HepG2 (cell line): ENCODE data around the gene PGC. TPM values are rescaled to one million over a fixed set of nuclear protein-coding genes. Genes with fewer than 3 reads are reported as not detected.
A peak's percentile ranks its signal among the peaks of the same experiment; 100 is the strongest.

Source experiments
- ATAC-seq: fragments of 200-7000 bp; cut with Tn5 transposase; 3 replicates; pipeline ENCODE4 v1.9.1; 2020; ENCODE audit warnings: mild to moderate bottlenecking, moderate library complexity
- BruUV-seq: library from RNA; stranded (reverse); fragments of 400-500 nt; replicated peaks from 2 replicates; lab custom pipeline; 2021; lab: Mats Ljungman, UMichigan
- CTCF ChIA-PET: fragments of 300-600 bp; formaldehyde crosslinking; extraction: SDS; loops from one replicate; lab custom pipeline; 2021; ENCODE audit warnings: low total read pairs, inconsistent platforms, low intra/inter-chr PET ratio; lab: Yijun Ruan, JAX
- POLR2A ChIA-PET: fragments of 350-600 bp; sonication (Branson Sonifier 250); formaldehyde crosslinking; loops from one replicate; lab custom pipeline; 2020; ENCODE audit warnings: antibody characterized with exemption, inconsistent platforms; lab: Yijun Ruan, JAX
- DNase-seq: peaks from one replicate; pipeline ENCODE4 v3.0.0-alpha.2; 2015; ENCODE audit warnings: low spot score
- FAIRE-seq: peaks from 3 replicates; lab custom pipeline; 2011; peaks lifted over from hg19 to GRCh38; lab: Jason Lieb, UNC
- H2AFZ ChIP-seq: one replicate; pipeline ENCODE4 v1.6.1; 2011; ENCODE audit warnings: low read length, inconsistent platforms
- H3K27ac ChIP-seq: fragments of 300-600 bp; 3 replicates; pipeline ENCODE4 v1.8.0; 2011; ENCODE audit warnings: mixed run types, mild to moderate bottlenecking, mixed read lengths, low read length, inconsistent platforms; ENCODE audit not compliant: insufficient read depth; ENCODE audit errors: extremely low read length
- H3K27me3 ChIP-seq, 2 experiments: fragments of 200-600 bp in 1 of 2; 2 replicates in 1 of 2; 3 replicates in 1 of 2; pipeline versions ENCODE4 v1.6.0 to v1.8.0; 2011; ENCODE audit warnings: low read length in 2 of 2, mild to moderate bottlenecking in 2 of 2, moderate library complexity in 2 of 2, inconsistent platforms in 1 of 2; ENCODE audit not compliant: insufficient read depth in 2 of 2, control insufficient read depth in 1 of 2
- H3K36me3 ChIP-seq, 2 experiments: fragments of 200-600 bp in 1 of 2; replicated peaks in 1 of 2; 2 replicates in 1 of 2; 3 replicates in 1 of 2; pipeline versions ENCODE4 v1.5.1 to v1.8.0; 2011; ENCODE audit warnings: low read length in 2 of 2, inconsistent platforms in 1 of 2; ENCODE audit not compliant: insufficient read depth in 2 of 2, control insufficient read depth in 1 of 2
- H3K4me1 ChIP-seq: 2 replicates; pipeline ENCODE4 v1.5.1; 2012; ENCODE audit warnings: low read length, inconsistent platforms; ENCODE audit not compliant: insufficient read depth
- H3K4me2 ChIP-seq: 2 replicates; pipeline ENCODE4 v1.6.0; 2011; ENCODE audit warnings: low read depth, low read length, inconsistent platforms
- H3K4me3 ChIP-seq, 3 experiments: fragments of 200-600 bp in 1 of 3; sonication (generic), shearing (Covaris generic) in 1 of 3; replicated peaks in 1 of 3; 2 replicates each; pipeline ENCODE4 v1.5.1; 2011 to 2016; ENCODE audit warnings: low read length in 3 of 3, inconsistent platforms in 2 of 3, low read depth in 2 of 3, mild to moderate bottlenecking in 2 of 3, control low read depth in 1 of 3, mixed read lengths in 1 of 3; ENCODE audit not compliant: insufficient read depth in 1 of 3
- H3K79me2 ChIP-seq: one replicate; pipeline ENCODE4 v1.6.1; 2011; ENCODE audit warnings: low read length, inconsistent platforms; ENCODE audit not compliant: insufficient read depth
- H3K9ac ChIP-seq: 2 replicates; pipeline ENCODE4 v1.6.0; 2011; ENCODE audit warnings: mild to moderate bottlenecking, low read depth, low read length, inconsistent platforms; ENCODE audit not compliant: insufficient read depth
- H3K9me3 ChIP-seq: 2 replicates; pipeline ENCODE4 v1.5.1; 2012; ENCODE audit warnings: mild to moderate bottlenecking, low read length
- H4K20me1 ChIP-seq: 2 replicates; pipeline ENCODE4 v1.6.0; 2011; ENCODE audit warnings: inconsistent platforms, mild to moderate bottlenecking, low read length, moderate library complexity; ENCODE audit not compliant: insufficient read depth
- ATF7 ChIP-seq, 2 experiments: fragments of 450-650 bp in 1 of 2; sonication (generic) in 1 of 2; formaldehyde crosslinking in 1 of 2; IDR thresholded peaks; 2 replicates each; pipeline versions ENCODE4 v1.4.0 to v1.6.1; 2016 to 2020; ENCODE audit warnings: antibody characterized with exemption in 1 of 2, mild to moderate bottlenecking in 1 of 2, missing genetic modification reagents in 1 of 2
- BATF2 ChIP-seq: sonication (generic); formaldehyde crosslinking; IDR thresholded peaks from 2 replicates; pipeline ENCODE4 v1.8.0; 2022; ENCODE audit warnings: mild to moderate bottlenecking, missing genetic modification reagents, moderate library complexity
- CREB1 ChIP-seq, 2 experiments: fragments of 450-650 bp in 1 of 2; IDR thresholded peaks; 2 replicates each; pipeline ENCODE4 v1.6.1; 2016 to 2017; ENCODE audit warnings: control low read depth in 1 of 2, mild to moderate bottlenecking in 1 of 2, missing compliant biosample characterization in 1 of 2, missing genetic modification characterization in 1 of 2
- JUND ChIP-seq: sonication (generic); formaldehyde crosslinking; IDR thresholded peaks from 2 replicates; pipeline ENCODE4 v1.8.0; 2022; ENCODE audit warnings: mild to moderate bottlenecking, missing genetic modification reagents
- MLXIP ChIP-seq: sonication (generic); formaldehyde crosslinking; IDR thresholded peaks from 2 replicates; pipeline ENCODE4 v1.9.0; 2021; ENCODE audit warnings: missing genetic modification reagents, borderline replicate concordance
- NR2C2 ChIP-seq: sonication (generic); formaldehyde crosslinking; IDR thresholded peaks from 2 replicates; pipeline ENCODE4 v1.4.0; 2020; ENCODE audit warnings: missing genetic modification reagents, mild to moderate bottlenecking, moderate library complexity, borderline replicate concordance
- NR2F6 ChIP-seq, 2 experiments: IDR thresholded peaks; 2 replicates each; pipeline ENCODE4 v1.6.1; 2016; ENCODE audit warnings: antibody characterized with exemption in 1 of 2, mild to moderate bottlenecking in 1 of 2
- NRL ChIP-seq: sonication (generic); formaldehyde crosslinking; IDR thresholded peaks from 2 replicates; pipeline ENCODE4 v1.5.0; 2020; ENCODE audit warnings: missing genetic modification reagents, mild to moderate bottlenecking, moderate library complexity, borderline replicate concordance
- REPIN1 ChIP-seq: sonication (generic); formaldehyde crosslinking; IDR thresholded peaks from 2 replicates; pipeline ENCODE4 v1.8.0; 2022; ENCODE audit warnings: missing genetic modification reagents, low read depth, mild to moderate bottlenecking, borderline replicate concordance
- THRA ChIP-seq: sonication (generic); formaldehyde crosslinking; IDR thresholded peaks from 2 replicates; pipeline ENCODE4 v1.4.0; 2020; ENCODE audit warnings: missing genetic modification reagents, borderline replicate concordance
- ZFP36L2 ChIP-seq: sonication (generic); formaldehyde crosslinking; IDR thresholded peaks from 2 replicates; pipeline ENCODE4 v1.4.0; 2020; ENCODE audit warnings: missing genetic modification reagents
- ZNF230 ChIP-seq: sonication (generic); formaldehyde crosslinking; IDR thresholded peaks from 2 replicates; pipeline ENCODE4 v1.4.0; 2020; ENCODE audit warnings: mild to moderate bottlenecking, missing genetic modification reagents
- ZNF263 ChIP-seq: sonication (generic); formaldehyde crosslinking; IDR thresholded peaks from 2 replicates; pipeline ENCODE4 v1.4.0; 2020; ENCODE audit warnings: missing genetic modification reagents
- ZNF614 ChIP-seq: IDR thresholded peaks from 2 replicates; pipeline ENCODE4 v1.6.1; 2018; ENCODE audit warnings: missing biosample characterization, missing genetic modification reagents, inconsistent platforms, borderline replicate concordance
- ZNF691 ChIP-seq: sonication (generic); formaldehyde crosslinking; IDR thresholded peaks from 2 replicates; pipeline ENCODE4 v1.4.0; 2020; ENCODE audit warnings: missing genetic modification reagents, low read depth, mild to moderate bottlenecking, borderline replicate concordance
- ZNF772 ChIP-seq: sonication (generic); formaldehyde crosslinking; IDR thresholded peaks from 2 replicates; pipeline ENCODE4 v1.5.0; 2020; ENCODE audit warnings: mild to moderate bottlenecking, missing genetic modification reagents
- WGBS: methylation state at CpG from one replicate; pipeline ENCODE4 v1.1.6; 2017; ENCODE audit warnings: low lambda C conversion rate; 5-methylcytosine and 5-hydroxymethylcytosine counted together
- in situ Hi-C: cut with HindIII; loops from 2 replicates; pipeline ENCODE4 v1.10.0; 2017; ENCODE audit warnings: low pct_unique_long_range_greater_than_20kb; ENCODE audit not compliant: extremely low pct_ligation_motif_present
- intact Hi-C: fragments of 100-400 bp; cut with micrococcal nuclease; formaldehyde crosslinking; loops from one replicate; pipeline ENCODE4 v1.10.0; 2022; ENCODE audit not compliant: unreplicated experiment
- polyA plus RNA-seq, 8 experiments: library from polyadenylated mRNA; depleted of rRNA in 3 of 8; stranded (reverse) in 7 of 8; unstranded in 1 of 8; fragments of >200 nt; fragmentation: Illumina TruSeq in 4 of 8; extraction: Trizol in 4 of 8; gene quantifications; 2 replicates each; pipeline versions ENCODE4 v1.2.1 to v1.2.3, GENCODE V29; 2011 to 2016; ENCODE audit warnings: low read depth in 4 of 8, missing spikeins in 1 of 8, mixed read lengths in 1 of 8; ENCODE audit not compliant: insufficient read depth in 1 of 8
- total RNA-seq, 5 experiments: library from RNA; depleted of rRNA; stranded (reverse); fragments of >200 nt; fragmentation: Illumina TruSeq; extraction: Trizol; gene quantifications; 2 replicates each; pipeline ENCODE4 v1.2.3, GENCODE V29; 2016; ENCODE audit warnings: low read depth in 1 of 5

PGC gene
- total and polyA plus RNA-seq, 2 of the 13 experiments (the other 11 are each of a cell fraction or from before 2014, with no cell fraction given), result 426 to 502 TPM

GRCh38 chr6:41767112-41767833 lies 20.1 kb upstream of the PGC start:
- no peak overlapping the region for H2AFZ ChIP-seq
- CTCF ChIA-PET, result no interaction called here
- intact Hi-C loops, result no loop called here
- H4K20me1 ChIP-seq, result no peaks in the 10 kb centered on the region
- no TSS peak for BruUV-seq
- H3K4me3 ChIP-seq, result no peak overlapping the region
- ATAC-seq (peak; percentile 47), DNase-seq (peak; percentile 82), FAIRE-seq (peak; percentile 15)
- no peak overlapping the region for H3K9ac ChIP-seq
- in situ Hi-C loops, result no loop called here
- no peaks in the 10 kb centered on the region for H3K27me3 ChIP-seq
- POLR2A ChIA-PET, result interaction anchor here (0.6 to 4.6 kb wide), 6 partner anchors 10 to 283 kb away, joined by 3 to 112 read pairs (median 25); partner anchors contain the start of genes PGC, TAF8, TFEB and TOMM6
- H3K36me3 ChIP-seq, result peaks cover 10 to 20% of the 10 kb centered on the region in 2 experiments; a peak in 4 of 5 replicates
- H3K4me1 ChIP-seq, result peaks cover 45% of the 10 kb centered on the region
- no peak overlapping the region for H3K4me2 ChIP-seq
- H3K79me2 ChIP-seq, result no peaks in the 10 kb centered on the region
- WGBS, result 57% methylated on average over 12 of the region's 12 CpGs
- no peak overlapping the region for H3K27ac ChIP-seq
- H3K9me3 ChIP-seq, result no peaks in the 10 kb centered on the region
- TF ChIP-seq ZNF772 (CRISPR knock-in tag) (0 out of 2 replicates have a peak, but pooled peaks have one; percentile 65), CREB1 (IDR thresholded peaks at IDR 0.05) (peak; percentile 48; the same call in 1 of the 2 replicates), CREB1 (CRISPR knock-in tag; IDR thresholded peaks at IDR 0.05) (no peak), ZFP36L2 (CRISPR knock-in tag) (no peak), NR2C2 (CRISPR knock-in tag) (0 out of 2 replicates have a peak, but pooled peaks have one; percentile 20), ATF7 (IDR thresholded peaks at IDR 0.05) (peak; percentile 59), ATF7 (CRISPR knock-in tag; IDR thresholded peaks at IDR 0.05) (no peak), JUND (CRISPR knock-in tag) (0 out of 2 replicates have a peak, but pooled peaks have one; percentile 13), ZNF691 (CRISPR knock-in tag) (peak; percentile 98), ZNF230 (CRISPR knock-in tag) (0 out of 2 replicates have a peak, but pooled peaks have one; percentile 23), NRL (CRISPR knock-in tag) (peak; percentile 65), NR2F6 (IDR thresholded peaks at IDR 0.05) (no peak), NR2F6 (CRISPR knock-in tag; IDR thresholded peaks at IDR 0.05) (peak; percentile 34; the same call in 1 of the 2 replicates), ZNF263 (CRISPR knock-in tag) (peak; percentile 79), THRA (peak; percentile 15; the same call in 1 of the 2 replicates), BATF2 (CRISPR knock-in tag) (no peak), MLXIP (CRISPR knock-in tag) (no peak), REPIN1 (0 out of 2 replicates have a peak, but pooled peaks have one; percentile 30), ZNF614 (CRISPR knock-in tag) (no peak)
